Sigmoid colon (tissue), 7 donors: ENCODE results near the gene COG7. TPM values are rescaled to one million over a fixed set of nuclear protein-coding genes. Genes with fewer than 3 reads are reported as not detected.
A peak's percentile ranks its signal among the peaks of the same experiment; 100 is the strongest.

ENCODE experiments used
- DNase-seq: peaks from one replicate; pipeline ENCODE4 v3.0.0-alpha.2; 2019
- H3K27ac ChIP-seq, 4 donors: fragments of 200-600 bp; sonication (generic); one replicate each; pipeline ENCODE4 v1.5.1; 2016 to 2019; ENCODE audit warnings: mild to moderate bottlenecking in 1 of 4
- H3K27me3 ChIP-seq, 3 donors: fragments of 200-600 bp; sonication (generic); one replicate each; pipeline ENCODE4 v1.5.1; 2019; ENCODE audit warnings: mild to moderate bottlenecking in 1 of 3
- H3K36me3 ChIP-seq, 4 donors: fragments of 200-600 bp; sonication (generic); one replicate each; pipeline ENCODE4 v1.5.1; 2016 to 2019
- H3K4me1 ChIP-seq, 4 donors: fragments of 200-600 bp; sonication (generic); one replicate each; pipeline ENCODE4 v1.5.1; 2017 to 2019
- H3K4me3 ChIP-seq, 4 donors: fragments of 200-600 bp; sonication (generic); one replicate each; pipeline ENCODE4 v1.5.1; 2017 to 2019; ENCODE audit warnings: mild to moderate bottlenecking in 2 of 4, moderate library complexity in 1 of 4
- H3K9me3 ChIP-seq, 4 donors: fragments of 200-600 bp in 3 of 4; sonication (generic) in 3 of 4; one replicate each; pipeline versions ENCODE4 v1.5.1 to v1.6.1; 2013 to 2019
- CTCF ChIP-seq, 4 experiments: fragments of 450-650 bp in 3 of 4; fragments of 200-600 bp in 1 of 4; IDR thresholded peaks; one replicate each; pipeline ENCODE4 v1.5.1; 2016 to 2019; ENCODE audit warnings: antibody characterized with exemption in 4 of 4, mild to moderate bottlenecking in 3 of 4, moderate library complexity in 2 of 4
- EP300 ChIP-seq, 4 donors: sonication (generic); formaldehyde crosslinking; IDR thresholded peaks; one replicate each; pipeline ENCODE4 v1.6.1; 2017; ENCODE audit warnings: antibody characterized with exemption in 4 of 4
- POLR2A ChIP-seq, 2 donors: fragments of 450-650 bp; IDR thresholded peaks; one replicate each; pipeline ENCODE4 v1.6.1; 2016; ENCODE audit warnings: antibody characterized with exemption in 2 of 2, mild to moderate bottlenecking in 2 of 2, moderate library complexity in 2 of 2
- POLR2AphosphoS5 ChIP-seq, 4 donors: sonication (generic); formaldehyde crosslinking; IDR thresholded peaks; one replicate each; pipeline ENCODE4 v1.6.1; 2017; ENCODE audit warnings: antibody characterized with exemption in 4 of 4
- WGBS, 2 donors: extraction: QIAGEN DNeasy Blood & Tissue Kit; methylation state at CpG; one replicate each; pipeline ENCODE4 v1.1.7; 2013; 5-methylcytosine and 5-hydroxymethylcytosine counted together
- intact Hi-C: fragments of 100-400 bp; cut with DNase I; formaldehyde crosslinking; loops from one replicate; pipeline ENCODE4 v1.15.1; 2023
- polyA plus RNA-seq, 3 donors: library from polyadenylated mRNA; stranded (reverse); fragments of 200-250 nt; gene quantifications; one replicate each; pipeline ENCODE4 v1.2.3, GENCODE V29; 2013
- small RNA-seq, 3 donors: library from RNA; depleted of rRNA; stranded (forward); fragments of <200 nt; gene quantifications; one replicate each; pipeline ENCODE3, GENCODE V24; 2016
- total RNA-seq, 4 donors: library from RNA; depleted of rRNA; stranded (reverse); fragments of >200 nt; gene quantifications; one replicate each; pipeline ENCODE4 v1.1.0, GENCODE V29; 2016
- donor health status: healthy with polysubstance abuse.
- donor health status: Bipolar disorder and iron deficiency.
- donor health status: healthy.

COG7 gene
- total and polyA plus RNA-seq, 7 donors: 12.0 to 26.0 (median 17.4) TPM

GRCh38 chr16:23342083-23342640 is 110.8 kb downstream of the COG7 start:
- no peaks in the 10 kb centered on the region for H3K9me3 ChIP-seq
- intact Hi-C loops: loop anchor here (5.0 to 10.0 kb wide), 2 partner anchors 50 to 97 kb away; no protein-coding TSS in a partner anchor
- 23 to 60% methylated on average over 5 of the region's 5 CpGs for WGBS, 2 donors
- no peak overlapping the region for H3K4me3 ChIP-seq
- no peaks in the 10 kb centered on the region for H3K36me3 ChIP-seq
- H3K27ac ChIP-seq: peak overlapping the region in 3 of 4 donors; percentile 36 to 59 (median 52)
- DNase-seq: no peak
- TF ChIP-seq POLR2A (IDR thresholded peaks at IDR 0.05) (no peak), EP300 (IDR thresholded peaks at IDR 0.05) (no peak), POLR2AphosphoS5 (IDR thresholded peaks at IDR 0.05) (no peak), CTCF (IDR thresholded peaks at IDR 0.05) (no peak)
- peaks cover 0 to 19% (median 3%) of the 10 kb centered on the region in 4 donors for H3K4me1 ChIP-seq
- H3K27me3 ChIP-seq: no peaks in the 10 kb centered on the region

- no peak for DNase-seq
- H3K4me1 ChIP-seq: peaks cover 0 to 19% (median 3%) of the 10 kb centered on the region in 4 donors
- 81 to 97% methylated on average over 3 of the region's 3 CpGs for WGBS, 2 donors
- TF ChIP-seq CTCF (IDR thresholded peaks at IDR 0.05) (no peak), POLR2AphosphoS5 (IDR thresholded peaks at IDR 0.05) (no peak), EP300 (IDR thresholded peaks at IDR 0.05) (no peak), POLR2A (IDR thresholded peaks at IDR 0.05) (no peak)
- H3K9me3 ChIP-seq: no peaks in the 10 kb centered on the region
- no peak overlapping the region for H3K4me3 ChIP-seq
- no peaks in the 10 kb centered on the region for H3K27me3 ChIP-seq
- intact Hi-C loops: loop anchor here (5.0 to 10.0 kb wide), 2 partner anchors 53 to 95 kb away; no protein-coding TSS in a partner anchor
- no peaks in the 10 kb centered on the region for H3K36me3 ChIP-seq
- no peak overlapping the region for H3K27ac ChIP-seq
Measured at GRCh38 chr16:23339787-23340186, 113.2 kb downstream of the COG7 start.

Small RNA genes lying within 50 kb of the gene (small RNA-seq; reads per million reads assigned to genes)
- 0 reads per million in 3 donors for gene RF00072

Other genes with a start within 250 kb of the COG7 start
- 1 to 10 TPM; 1.7 to 9.2 (median 5.9) TPM for gene SCNN1B, start 150.9 kb downstream of the COG7 start, total RNA-seq
- 100 to 1,000 TPM in 1 of 3 donors, 10 to 100 TPM in 2; 46.8 to 212 (median 51.3) TPM for gene SCNN1B, start 150.9 kb downstream of the COG7 start, polyA plus RNA-seq
- 10 to 100 TPM; 29.1 to 55.7 (median 34.7) TPM for gene GGA2, start 57.3 kb upstream of the COG7 start, total RNA-seq
- gene GGA2, start 57.3 kb upstream of the COG7 start, polyA plus RNA-seq: 10 to 100 TPM; 13.2 to 36.1 (median 15.3) TPM
- gene EARS2, start 104.2 kb upstream of the COG7 start, total RNA-seq: 10 to 100 TPM in 2 of 4 donors, 1 to 10 TPM in 2; 7.5 to 18.3 (median 11.2) TPM
- gene EARS2, start 104.2 kb upstream of the COG7 start, polyA plus RNA-seq: 10 to 100 TPM in 1 of 3 donors, 1 to 10 TPM in 2; 6.6 to 19.4 (median 7.9) TPM
- gene UBFD1, start 104.5 kb upstream of the COG7 start, total RNA-seq: 100 to 1,000 TPM in 1 of 4 donors, 10 to 100 TPM in 3; 45.1 to 101 (median 57.6) TPM
- gene UBFD1, start 104.5 kb upstream of the COG7 start, polyA plus RNA-seq: 10 to 100 TPM in 1 of 3 donors, 1 to 10 TPM in 2; 8.1 to 16.6 (median 8.4) TPM
- gene NDUFAB1, start 143.1 kb upstream of the COG7 start, total RNA-seq: 100 to 1,000 TPM; 101 to 179 (median 159) TPM
- 100 to 1,000 TPM; 283 to 398 (median 297) TPM for gene NDUFAB1, start 143.1 kb upstream of the COG7 start, polyA plus RNA-seq
- gene PALB2, start 188.1 kb upstream of the COG7 start, total RNA-seq: 10 to 100 TPM in 2 of 4 donors, 1 to 10 TPM in 2; 7.5 to 11.2 (median 9.4) TPM
- 1 to 10 TPM; 7.2 to 8.7 (median 7.4) TPM for gene PALB2, start 188.1 kb upstream of the COG7 start, polyA plus RNA-seq
- gene DCTN5, start 188.3 kb upstream of the COG7 start, total RNA-seq: 10 to 100 TPM; 24.1 to 41.4 (median 34.1) TPM
- gene DCTN5, start 188.3 kb upstream of the COG7 start, polyA plus RNA-seq: 10 to 100 TPM; 13.2 to 31.0 (median 28.4) TPM
- gene PLK1, start 225.7 kb upstream of the COG7 start, total RNA-seq: 1 to 10 TPM in 3 of 4 donors, under 1 TPM in 1; 0.82 to 5.2 (median 3.0) TPM
- 10 to 100 TPM in 1 of 3 donors, 1 to 10 TPM in 2; 2.4 to 37.0 (median 9.0) TPM for gene PLK1, start 225.7 kb upstream of the COG7 start, polyA plus RNA-seq